ENCODE measurements around the gene ACVRL1.

DNA sequence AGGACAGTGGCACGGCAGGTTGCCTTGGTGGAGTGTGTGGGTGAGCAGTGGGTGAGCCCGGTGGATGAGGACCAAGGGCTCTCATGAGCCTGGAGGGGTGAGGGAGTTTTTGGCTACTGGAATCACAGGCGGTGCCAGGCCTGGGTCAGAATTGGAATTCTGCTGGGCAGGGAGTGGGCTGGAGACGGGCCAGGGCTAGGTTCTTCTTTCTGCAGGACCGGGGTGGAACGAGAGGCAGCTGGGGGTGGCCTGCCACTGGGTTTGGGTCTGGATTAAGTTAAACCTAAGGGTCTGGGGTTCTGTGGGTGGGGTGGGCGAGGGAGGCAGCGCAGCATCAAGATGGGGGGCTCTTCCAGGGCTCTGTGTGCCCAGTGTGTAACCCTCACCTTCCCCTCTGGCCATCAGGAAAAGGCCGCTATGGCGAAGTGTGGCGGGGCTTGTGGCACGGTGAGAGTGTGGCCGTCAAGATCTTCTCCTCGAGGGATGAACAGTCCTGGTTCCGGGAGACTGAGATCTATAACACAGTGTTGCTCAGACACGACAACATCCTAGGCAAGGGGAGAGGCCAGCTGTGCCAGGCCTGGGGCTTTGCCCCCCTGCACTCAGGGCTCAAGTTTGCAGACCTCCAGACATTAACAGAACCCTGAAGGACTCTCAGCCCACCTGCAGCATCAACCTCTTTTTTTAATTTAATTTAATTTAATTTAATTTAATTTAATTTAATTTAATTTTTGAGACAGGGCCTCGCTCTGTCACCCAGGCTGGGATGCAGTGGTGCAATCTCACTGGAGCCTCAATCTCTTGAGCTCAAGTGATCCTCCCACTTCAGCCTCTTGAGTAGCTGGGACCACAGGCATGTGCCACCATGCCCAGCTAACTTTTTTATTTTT lies 7.0 kb downstream of the ACVRL1 start:
- TF ChIP-seq, protein P1, sequence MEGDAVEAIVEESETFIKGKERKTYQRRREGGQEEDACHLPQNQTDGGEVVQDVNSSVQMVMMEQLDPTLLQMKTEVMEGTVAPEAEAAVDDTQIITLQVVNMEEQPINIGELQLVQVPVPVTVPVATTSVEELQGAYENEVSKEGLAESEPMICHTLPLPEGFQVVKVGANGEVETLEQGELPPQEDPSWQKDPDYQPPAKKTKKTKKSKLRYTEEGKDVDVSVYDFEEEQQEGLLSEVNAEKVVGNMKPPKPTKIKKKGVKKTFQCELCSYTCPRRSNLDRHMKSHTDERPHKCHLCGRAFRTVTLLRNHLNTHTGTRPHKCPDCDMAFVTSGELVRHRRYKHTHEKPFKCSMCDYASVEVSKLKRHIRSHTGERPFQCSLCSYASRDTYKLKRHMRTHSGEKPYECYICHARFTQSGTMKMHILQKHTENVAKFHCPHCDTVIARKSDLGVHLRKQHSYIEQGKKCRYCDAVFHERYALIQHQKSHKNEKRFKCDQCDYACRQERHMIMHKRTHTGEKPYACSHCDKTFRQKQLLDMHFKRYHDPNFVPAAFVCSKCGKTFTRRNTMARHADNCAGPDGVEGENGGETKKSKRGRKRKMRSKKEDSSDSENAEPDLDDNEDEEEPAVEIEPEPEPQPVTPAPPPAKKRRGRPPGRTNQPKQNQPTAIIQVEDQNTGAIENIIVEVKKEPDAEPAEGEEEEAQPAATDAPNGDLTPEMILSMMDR (IDR thresholded peaks at IDR 0.05) = no peak
- TF ChIP-seq EZH2phosphoT487 (IDR thresholded peaks at IDR 0.05) = no peak

Measured in neural progenitor cell (in vitro differentiated cells).